SK-N-SH (cell line): ENCODE results near the gene MAGI3. TPM values are rescaled to one million over a fixed set of nuclear protein-coding genes. Genes with fewer than 3 reads are reported as not detected.

Experiments used
- CTCF ChIA-PET: fragments of 300-600, 350-600 bp; formaldehyde crosslinking; extraction: SDS; loops from one replicate; lab custom pipeline; 2021; lab: Yijun Ruan, JAX
- POLR2A ChIA-PET: fragments of 350-600 bp; sonication (Branson Sonifier 250); formaldehyde crosslinking; extraction: SDS; loops from one replicate; lab custom pipeline; 2020; ENCODE audit warnings: antibody characterized with exemption, inconsistent platforms; lab: Yijun Ruan, JAX
- DNase-seq: peaks from one replicate; pipeline ENCODE4 v3.0.0; 2012
- H2AFZ ChIP-seq: fragments of 200-600 bp; sonication (generic); 2 replicates; pipeline ENCODE4 v1.8.1; 2016; ENCODE audit warnings: antibody characterized with exemption, mild to moderate bottlenecking, low read depth
- H3F3A ChIP-seq: fragments of 200-600 bp; sonication (generic); replicated peaks from 2 replicates; pipeline ENCODE3; 2016; ENCODE audit warnings: antibody characterized with exemption, mild to moderate bottlenecking; ENCODE audit not compliant: insufficient read depth
- H3K27ac ChIP-seq, 2 experiments: fragments of 200-500 bp in 1 of 2; fragments of 200-600 bp in 1 of 2; sonication (Bioruptor generic) in 1 of 2; sonication (generic), shearing (Covaris generic) in 1 of 2; 2 replicates each; pipeline versions ENCODE4 v1.5.1 to v1.6.1; 2014 to 2016; ENCODE audit warnings: low read depth in 2 of 2, inconsistent platforms in 1 of 2, low read length in 1 of 2, mild to moderate bottlenecking in 1 of 2, mixed read lengths in 1 of 2
- H3K27me3 ChIP-seq: fragments of 200-600 bp; sonication (generic), shearing (Covaris generic); 2 replicates; pipeline ENCODE4 v1.6.1; 2016; ENCODE audit warnings: mixed run types; ENCODE audit not compliant: insufficient read depth
- H3K36me3 ChIP-seq, 2 experiments: fragments of 200-500 bp in 1 of 2; fragments of 200-600 bp in 1 of 2; sonication (Bioruptor generic) in 1 of 2; sonication (generic) in 1 of 2; replicated peaks in 1 of 2; 2 replicates each; pipeline versions ENCODE3 to v1.5.1; 2014 to 2016; ENCODE audit warnings: low read length in 1 of 2, mild to moderate bottlenecking in 1 of 2; ENCODE audit not compliant: insufficient read depth in 2 of 2, control insufficient read depth in 1 of 2
- H3K4me1 ChIP-seq, 2 experiments: fragments of 200-500 bp in 1 of 2; fragments of 200-600 bp in 1 of 2; sonication (Bioruptor generic) in 1 of 2; sonication (generic), shearing (Covaris generic) in 1 of 2; 2 replicates each; pipeline versions ENCODE4 v1.5.1 to v1.6.1; 2014 to 2016; ENCODE audit warnings: low read depth in 1 of 2, low read length in 1 of 2, mixed run types in 1 of 2; ENCODE audit not compliant: insufficient read depth in 2 of 2, control insufficient read depth in 1 of 2
- H3K4me2 ChIP-seq: fragments of 200-600 bp; sonication (generic), shearing (Covaris generic); 2 replicates; pipeline ENCODE4 v1.6.1; 2017; ENCODE audit warnings: mixed run types
- H3K4me3 ChIP-seq, 2 experiments: fragments of 200-500 bp in 1 of 2; fragments of 200-600 bp in 1 of 2; sonication (Bioruptor generic) in 1 of 2; sonication (generic), shearing (Covaris generic) in 1 of 2; 2 replicates each; pipeline versions ENCODE4 v1.5.1 to v1.8.1; 2014 to 2016; ENCODE audit warnings: low read depth in 2 of 2, inconsistent platforms in 1 of 2, low read length in 1 of 2, mild to moderate bottlenecking in 1 of 2, mixed read lengths in 1 of 2, moderate library complexity in 1 of 2
- H3K79me2 ChIP-seq: fragments of 200-600 bp; sonication (generic); 2 replicates; pipeline ENCODE4 v1.8.1; 2017; ENCODE audit warnings: mild to moderate bottlenecking; ENCODE audit not compliant: insufficient read depth
- H3K9ac ChIP-seq: fragments of 200-600 bp; sonication (generic); 2 replicates; pipeline ENCODE4 v1.6.1; 2017; ENCODE audit warnings: mixed run types
- H3K9me2 ChIP-seq: fragments of 200-600 bp; sonication (generic); 2 replicates; pipeline ENCODE4 v1.6.1; 2017; ENCODE audit warnings: mixed run types
- H3K9me3 ChIP-seq: fragments of 200-600 bp; sonication (generic); 2 replicates; pipeline ENCODE4 v1.6.1; 2017; ENCODE audit warnings: mixed run types, mild to moderate bottlenecking, moderate library complexity
- H4K20me1 ChIP-seq: fragments of 200-600 bp; sonication (generic); 2 replicates; pipeline ENCODE4 v1.6.1; 2017; ENCODE audit warnings: mild to moderate bottlenecking, mixed run types; ENCODE audit not compliant: insufficient read depth
- CTCF ChIP-seq: fragments of 200-600 bp; sonication (generic); IDR thresholded peaks from 2 replicates; pipeline ENCODE4 v1.6.1; 2017; ENCODE audit warnings: antibody characterized with exemption, mild to moderate bottlenecking, moderate library complexity
- EZH2phosphoT487 ChIP-seq: fragments of 200-600 bp; sonication (generic); IDR thresholded peaks from 2 replicates; pipeline ENCODE4 v1.6.1; 2017; ENCODE audit warnings: low read depth, mixed run types, mild to moderate bottlenecking, antibody characterized with exemption, moderate library complexity, borderline replicate concordance
- FOSL2 ChIP-seq: IDR thresholded peaks from 2 replicates; pipeline ENCODE4 v1.4.0; 2012; ENCODE audit warnings: low read depth, mild to moderate bottlenecking, moderate library complexity, borderline replicate concordance
- GABPA ChIP-seq: IDR thresholded peaks from 2 replicates; pipeline ENCODE4 v1.4.0; 2012; ENCODE audit warnings: low read depth, mild to moderate bottlenecking
- GATA2 ChIP-seq: sonication (generic); formaldehyde crosslinking; IDR thresholded peaks from 2 replicates; pipeline ENCODE4 v1.5.0; 2020; ENCODE audit warnings: mild to moderate bottlenecking, missing genetic modification reagents
- JUND ChIP-seq: IDR thresholded peaks from 2 replicates; pipeline ENCODE4 v1.4.0; 2012
- MEF2A ChIP-seq: IDR thresholded peaks from 2 replicates; pipeline ENCODE4 v1.4.0; 2012; ENCODE audit warnings: low read depth, borderline replicate concordance
- MXI1 ChIP-seq: IDR thresholded peaks from 2 replicates; pipeline ENCODE4 v1.6.1; 2012; ENCODE audit warnings: mild to moderate bottlenecking, low read depth, low read length, improper control_type of control experiment
- NFIC ChIP-seq: IDR thresholded peaks from 2 replicates; pipeline ENCODE4 v1.4.0; 2012; ENCODE audit warnings: borderline replicate concordance
- POLR2AphosphoS5 ChIP-seq: IDR thresholded peaks from 2 replicates; pipeline ENCODE4 v1.6.1; 2012; ENCODE audit warnings: low read depth, low read length
- RAD21 ChIP-seq: IDR thresholded peaks from 2 replicates; pipeline ENCODE4 v1.6.1; 2012; ENCODE audit warnings: mild to moderate bottlenecking, low read length
- RCOR1 ChIP-seq: fragments of 150-350 bp; IDR thresholded peaks from 2 replicates; pipeline ENCODE4 v1.6.1; 2017; ENCODE audit warnings: antibody characterized with exemption, low read length
- REST ChIP-seq: IDR thresholded peaks from 2 replicates; pipeline ENCODE4 v1.6.1; 2012; ENCODE audit warnings: mild to moderate bottlenecking, low read depth, low read length, moderate library complexity
- TAF1 ChIP-seq: IDR thresholded peaks from 2 replicates; pipeline ENCODE4 v1.6.1; 2012; ENCODE audit warnings: low read depth, mild to moderate bottlenecking, low read length, moderate library complexity, borderline replicate concordance
- TCF12 ChIP-seq: IDR thresholded peaks from 2 replicates; pipeline ENCODE4 v1.4.0; 2012
- TEAD4 ChIP-seq: IDR thresholded peaks from 2 replicates; pipeline ENCODE4 v1.4.0; 2012; ENCODE audit warnings: mild to moderate bottlenecking, borderline replicate concordance; ENCODE audit not compliant: insufficient read depth
- YY1 ChIP-seq: IDR thresholded peaks from 2 replicates; pipeline ENCODE4 v1.4.0; 2012; ENCODE audit warnings: low read depth, mild to moderate bottlenecking
- ZBTB33 ChIP-seq: IDR thresholded peaks from 2 replicates; pipeline ENCODE4 v1.4.0; 2012; ENCODE audit warnings: low read depth, borderline replicate concordance
- WGBS: methylation state at CpG from one replicate; pipeline ENCODE4 v1.1.6; 2017; ENCODE audit warnings: low lambda C conversion rate; 5-methylcytosine and 5-hydroxymethylcytosine counted together
- polyA plus RNA-seq, 3 experiments: library from polyadenylated mRNA; depleted of rRNA; stranded (reverse); fragments of >200 nt; gene quantifications; 2 replicates each; pipeline ENCODE4 v1.2.3, GENCODE V29; 2012
- TF ChIP-seq, protein P1 (sequence below): IDR thresholded peaks from 2 replicates; pipeline ENCODE4 v1.4.0; 2012; ENCODE audit warnings: low read depth, borderline replicate concordance
- TF ChIP-seq, protein P2 (sequence below): IDR thresholded peaks from 2 replicates; pipeline ENCODE4 v1.4.0; 2012; ENCODE audit warnings: low read depth
- TF ChIP-seq, protein P3 (sequence below): fragments of 150-350 bp; IDR thresholded peaks from 2 replicates; pipeline ENCODE4 v1.6.1; 2017; ENCODE audit warnings: antibody characterized with exemption, low read length, low read depth, borderline replicate concordance

Gene MAGI3
- polyA plus RNA-seq, 1 of the 3 experiments (the other 2 are of a cell fraction) = 2.9 TPM

DNA sequence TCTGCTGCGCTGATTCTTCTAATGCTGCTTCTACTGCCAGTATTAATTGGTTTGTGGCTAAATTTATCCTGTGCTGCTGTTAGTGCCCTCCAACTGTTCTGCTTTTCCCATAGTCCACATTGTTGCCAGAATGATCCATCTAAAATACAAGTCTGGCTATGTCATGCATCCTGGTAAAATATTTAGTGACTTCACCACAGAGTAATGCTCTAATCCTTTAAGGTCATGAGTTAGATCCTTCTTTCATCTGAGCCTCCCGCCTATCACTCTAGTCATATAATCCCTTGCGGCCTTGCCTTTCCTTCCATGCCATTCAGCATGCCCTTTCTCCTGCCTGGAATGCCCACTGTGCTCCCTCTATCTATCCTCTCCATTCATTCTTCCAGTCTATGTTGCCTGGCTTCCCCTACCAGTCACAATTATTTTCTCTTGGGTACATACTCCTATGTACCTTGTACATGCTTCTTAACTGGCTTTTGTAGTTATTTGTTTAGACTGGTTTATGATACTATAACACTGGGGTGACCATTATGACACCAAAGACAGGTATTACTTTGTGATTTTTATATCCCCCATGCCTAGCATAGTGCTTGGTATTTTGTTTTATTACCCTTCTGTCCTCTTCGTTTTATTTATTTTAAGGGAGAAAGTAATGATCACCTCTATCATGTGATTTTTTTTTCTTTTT lies 144.0 kb downstream of the MAGI3 start (continued):
- TF ChIP-seq TEAD4 (peak; percentile 69; the same call in 1 of the 2 replicates), NFIC (peak; percentile 58; the same call in 1 of the 2 replicates), TAF1 (no peak), JUND (peak; percentile 78), TCF12 (peak; percentile 83)
- TF ChIP-seq, protein P1, sequence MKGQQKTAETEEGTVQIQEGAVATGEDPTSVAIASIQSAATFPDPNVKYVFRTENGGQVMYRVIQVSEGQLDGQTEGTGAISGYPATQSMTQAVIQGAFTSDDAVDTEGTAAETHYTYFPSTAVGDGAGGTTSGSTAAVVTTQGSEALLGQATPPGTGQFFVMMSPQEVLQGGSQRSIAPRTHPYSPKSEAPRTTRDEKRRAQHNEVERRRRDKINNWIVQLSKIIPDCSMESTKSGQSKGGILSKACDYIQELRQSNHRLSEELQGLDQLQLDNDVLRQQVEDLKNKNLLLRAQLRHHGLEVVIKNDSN = no peak
- TF ChIP-seq, protein P2, sequence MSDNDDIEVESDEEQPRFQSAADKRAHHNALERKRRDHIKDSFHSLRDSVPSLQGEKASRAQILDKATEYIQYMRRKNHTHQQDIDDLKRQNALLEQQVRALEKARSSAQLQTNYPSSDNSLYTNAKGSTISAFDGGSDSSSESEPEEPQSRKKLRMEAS = peak; percentile 71; the same call in 1 of the 2 replicates

DNA sequence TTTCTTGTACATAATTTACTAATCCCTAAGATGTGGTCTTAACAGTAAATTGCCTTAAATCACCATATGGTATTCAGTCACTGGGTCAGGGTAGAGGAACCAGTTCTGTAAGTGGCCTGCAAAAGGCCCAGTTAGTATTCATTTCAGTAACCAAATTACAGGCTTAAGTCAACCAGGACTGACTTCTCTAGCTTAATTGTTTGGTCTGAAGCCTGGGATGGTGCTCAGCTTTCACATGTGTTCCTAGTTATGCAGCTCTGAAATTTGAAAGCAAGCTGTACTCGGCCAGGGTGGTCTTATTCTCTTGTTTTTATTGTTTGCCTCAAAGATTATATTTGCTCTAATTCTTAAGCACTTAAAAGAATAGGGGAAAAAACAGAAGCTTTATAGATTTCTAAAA lies 144.6 kb downstream of the MAGI3 start:
- CTCF ChIA-PET = no interaction called here
- no peak for TF ChIP-seq REST
- TF ChIP-seq RAD21 = no peak; the same call in 1 of the 2 replicates
- TF ChIP-seq POLR2AphosphoS5 = peak; percentile 31; the same call in 1 of the 2 replicates
- no peak for TF ChIP-seq GABPA
- TF ChIP-seq YY1 = no peak
- no peak for TF ChIP-seq CTCF
- TF ChIP-seq MEF2A = no peak
- TF ChIP-seq TCF12 = peak; percentile 80
- TF ChIP-seq GATA2 (CRISPR knock-in tag) = no peak
- TF ChIP-seq ZBTB33 = no peak
- no peak for TF ChIP-seq EZH2phosphoT487
- TF ChIP-seq, protein P3, sequence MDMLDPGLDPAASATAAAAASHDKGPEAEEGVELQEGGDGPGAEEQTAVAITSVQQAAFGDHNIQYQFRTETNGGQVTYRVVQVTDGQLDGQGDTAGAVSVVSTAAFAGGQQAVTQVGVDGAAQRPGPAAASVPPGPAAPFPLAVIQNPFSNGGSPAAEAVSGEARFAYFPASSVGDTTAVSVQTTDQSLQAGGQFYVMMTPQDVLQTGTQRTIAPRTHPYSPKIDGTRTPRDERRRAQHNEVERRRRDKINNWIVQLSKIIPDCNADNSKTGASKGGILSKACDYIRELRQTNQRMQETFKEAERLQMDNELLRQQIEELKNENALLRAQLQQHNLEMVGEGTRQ = no peak
- TF ChIP-seq, protein P2 = no peak
- no peak for TF ChIP-seq FOSL2
- TF ChIP-seq MXI1 = no peak
- TF ChIP-seq JUND = no peak
- TF ChIP-seq RCOR1 = no peak; the same call in 1 of the 2 replicates

More for the DNA sequence above, 144.6 kb downstream of the MAGI3 start:
- no peaks in the 10 kb centered on the region for H3K9me2 ChIP-seq
- H3K9ac ChIP-seq = peak overlapping the region; percentile 56; the same call in 1 of the 2 replicates
- peaks cover 74% of the 10 kb centered on the region for H3K79me2 ChIP-seq
- H3K4me2 ChIP-seq = peak overlapping the region; percentile 35; the same call in 1 of the 2 replicates
- H3F3A ChIP-seq = peaks cover 42% of the 10 kb centered on the region
- POLR2A ChIA-PET = interaction anchor here (0.7 kb wide), 1 partner anchor 146 kb away, joined by 3 read pairs; no protein-coding TSS in a partner anchor
- H3K27me3 ChIP-seq = no peaks in the 10 kb centered on the region
- 18% methylated on average over 1 of the region's 1 CpG for WGBS
- H3K36me3 ChIP-seq = no peaks in the 10 kb centered on the region
- H4K20me1 ChIP-seq = no peaks in the 10 kb centered on the region
- DNase-seq = peak; percentile 46
- no peak overlapping the region for H3K4me3 ChIP-seq
- no peak overlapping the region for H2AFZ ChIP-seq
- H3K27ac ChIP-seq = peak overlapping the region; percentile 91 to 93
- H3K9me3 ChIP-seq = no peaks in the 10 kb centered on the region
- H3K4me1 ChIP-seq = peaks cover 24 to 34% of the 10 kb centered on the region in 2 experiments
